ENCODE measurements around the gene TMA16. TPM values are rescaled to one million over a fixed set of nuclear protein-coding genes. Genes with fewer than 3 reads are reported as not detected.

TMA16 gene
- total RNA-seq, 1 donor = 53.5 TPM

DNA sequence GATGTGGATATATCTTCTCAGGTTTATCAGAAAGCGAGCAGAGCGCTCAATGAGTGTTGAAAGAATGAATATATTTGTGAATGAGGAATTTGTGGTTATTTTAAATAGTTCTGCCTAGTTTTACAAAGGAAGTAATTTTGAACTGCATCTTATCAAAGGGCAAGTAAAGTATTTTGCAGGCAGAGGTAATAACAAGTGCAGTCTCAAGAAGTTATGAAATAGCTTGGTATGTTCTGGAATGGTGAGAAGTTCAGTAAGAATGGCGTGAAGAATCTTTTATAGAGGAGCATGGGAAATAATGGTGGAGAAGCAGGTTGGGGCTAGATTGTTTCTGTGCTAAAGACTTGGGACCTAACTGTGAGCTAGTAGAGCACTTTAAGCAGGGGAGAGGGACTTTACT, 10.9 kb downstream of the TMA16 start:
- no peak for TF ChIP-seq CTCF (IDR thresholded peaks at IDR 0.05; ENCODE audit: insufficient read depth, low read depth, low read length)

DNA sequence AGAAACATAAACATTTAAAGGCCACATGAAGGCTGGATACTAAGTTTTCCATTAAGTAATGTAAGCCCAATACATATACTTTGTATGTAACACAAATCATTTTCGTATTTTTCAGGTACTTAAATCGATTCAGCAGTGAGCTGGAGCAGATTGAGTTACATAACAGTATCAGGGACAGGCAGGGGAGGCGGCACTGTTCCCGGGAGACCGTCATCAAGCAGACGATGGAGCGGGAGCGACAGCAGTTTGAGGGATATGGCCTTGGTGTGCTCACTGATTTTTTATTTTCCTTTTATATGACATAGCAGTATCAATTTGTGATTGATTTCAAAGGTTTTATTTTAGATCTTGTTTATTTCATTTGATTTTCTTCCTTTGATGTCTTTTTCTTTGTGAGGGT, 20.7 kb downstream of the TMA16 start:
- no peak overlapping the region for H3K4me3 ChIP-seq (ENCODE audit: low read depth, low read length)
- no peak for TF ChIP-seq CTCF (IDR thresholded peaks at IDR 0.05; ENCODE audit: insufficient read depth, low read depth, low read length)
- DNase-seq (ENCODE audit: low read depth) = no peak

More for the DNA sequence above, 10.9 kb downstream of the TMA16 start:
- H3K4me3 ChIP-seq (ENCODE audit: low read depth, low read length) = no peak overlapping the region
- peak; percentile 30 for DNase-seq (ENCODE audit: low read depth)

GRCh38 chr4:163523791-163524365, 29.4 kb downstream of the TMA16 start:
- no peak for DNase-seq (ENCODE audit: low read depth)
- no peak for TF ChIP-seq CTCF (IDR thresholded peaks at IDR 0.05; ENCODE audit: insufficient read depth, low read depth, low read length)
- no peak overlapping the region for H3K4me3 ChIP-seq (ENCODE audit: low read depth, low read length)

- TF ChIP-seq CTCF (IDR thresholded peaks at IDR 0.05; ENCODE audit: insufficient read depth, low read depth, low read length) = no peak
- no peak for DNase-seq (ENCODE audit: low read depth)
- no peak overlapping the region for H3K4me3 ChIP-seq (ENCODE audit: low read depth, low read length)
These were observed 31.5 kb downstream of the TMA16 start for GRCh38 chr4:163525982-163526381.

GRCh38 chr4:163527172-163527571, 32.7 kb downstream of the TMA16 start:
- no peak for DNase-seq (ENCODE audit: low read depth)
- no peak for TF ChIP-seq CTCF (IDR thresholded peaks at IDR 0.05; ENCODE audit: insufficient read depth, low read depth, low read length)
- H3K4me3 ChIP-seq (ENCODE audit: low read depth, low read length) = no peak overlapping the region

DNA sequence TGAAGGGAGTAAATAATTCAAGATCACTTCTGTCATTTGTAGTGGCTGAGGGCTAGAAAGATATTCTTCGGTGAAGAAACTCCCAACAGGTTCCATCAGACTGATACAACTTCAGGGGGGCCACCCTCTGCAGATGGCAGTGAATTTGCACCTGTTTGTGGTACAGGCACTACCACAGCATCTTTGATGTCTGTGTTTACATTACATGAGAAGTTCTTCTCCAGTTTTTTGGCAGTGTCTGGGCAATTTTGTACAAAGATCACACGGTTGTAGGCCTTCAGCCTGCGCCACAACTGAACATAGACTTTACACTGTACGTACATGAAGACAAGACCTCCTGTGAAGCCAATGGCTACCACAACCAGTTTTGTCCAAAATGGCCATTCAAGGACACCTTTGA, 34.2 kb downstream of the TMA16 start:
- no peak for TF ChIP-seq CTCF (IDR thresholded peaks at IDR 0.05; ENCODE audit: insufficient read depth, low read depth, low read length)
- no peak for DNase-seq (ENCODE audit: low read depth)
- H3K4me3 ChIP-seq (ENCODE audit: low read depth, low read length) = no peak overlapping the region

- no peak for DNase-seq (ENCODE audit: low read depth)
- no peak for TF ChIP-seq CTCF (IDR thresholded peaks at IDR 0.05; ENCODE audit: insufficient read depth, low read depth, low read length)
- H3K4me3 ChIP-seq (ENCODE audit: low read depth, low read length) = no peak overlapping the region
These were observed 39.6 kb downstream of the TMA16 start for GRCh38 chr4:163534056-163534455.
